Choroid plexus epithelial cell (primary cell): ENCODE results near the gene RRAS.

Source experiments
- DNase-seq: peaks from one replicate; pipeline ENCODE4 v3.0.0-alpha.2; 2010; ENCODE audit warnings: low read depth
- H3K4me3 ChIP-seq: 2 replicates; pipeline ENCODE4 v1.5.1; 2011; ENCODE audit warnings: low read depth, mild to moderate bottlenecking, control low read depth, low read length, moderate library complexity
- CTCF ChIP-seq: conservative IDR thresholded peaks from 2 replicates; pipeline ENCODE4 v1.5.1; 2011; ENCODE audit warnings: low read depth, mild to moderate bottlenecking, control low read depth, inconsistent platforms, low read length, moderate library complexity

RRAS gene

GRCh38 chr19:49592486-49593232 lies 47.3 kb downstream of the RRAS start:
- TF ChIP-seq CTCF, result no peak
- H3K4me3 ChIP-seq, result peak overlapping the region; percentile 83
- peak; percentile 19 for DNase-seq

GRCh38 chr19:49591731-49592485 lies 48.0 kb downstream of the RRAS start:
- H3K4me3 ChIP-seq, result peak overlapping the region; percentile 83
- peak; percentile 37 for DNase-seq
- TF ChIP-seq CTCF, result no peak

GRCh38 chr19:49590971-49591730 lies 48.8 kb downstream of the RRAS start, which contains the start of gene PRR12:
Gene PRR12, plus strand, starts transcription at chr19:49591182. Its CDS starts 473 bp downstream, at chr19:49591655.
- peak; percentile 77 for DNase-seq
- peak within 1 kb of the TSS; percentile 83 for H3K4me3 ChIP-seq
- TF ChIP-seq CTCF, result no peak

GRCh38 chr19:49590071-49590970 lies 49.6 kb downstream of the RRAS start:
- TF ChIP-seq CTCF, result peak; percentile 21
- DNase-seq, result peak; percentile 99
- peak overlapping the region; percentile 83 for H3K4me3 ChIP-seq

GRCh38 chr19:49589502-49589905 lies 50.4 kb downstream of the RRAS start:
- no peak overlapping the region for H3K4me3 ChIP-seq
- DNase-seq, result peak; percentile 4
- no peak for TF ChIP-seq CTCF
